ENCODE measurements around the gene EMSY.

The EMSY gene

DNA sequence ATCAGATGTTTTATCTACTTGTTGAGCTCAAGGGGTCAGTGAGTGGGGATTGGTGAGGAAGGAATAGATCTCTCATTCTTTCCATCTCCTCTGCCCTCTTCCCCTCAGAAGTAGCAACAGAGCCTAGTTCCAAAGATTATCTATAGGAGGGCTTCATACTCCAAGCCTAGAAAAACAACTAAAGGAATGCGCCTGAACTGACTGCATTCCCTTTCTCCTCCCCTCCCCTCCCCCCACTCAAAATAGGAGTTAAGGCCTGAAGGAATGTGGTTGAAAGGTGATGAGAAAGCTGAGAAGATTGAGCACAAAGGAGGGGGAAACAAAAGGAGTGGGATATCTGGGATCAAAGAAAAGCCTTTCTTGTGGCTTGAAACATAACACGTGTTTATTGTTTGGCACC, 10.5 kb downstream of the EMSY start:
- DNase-seq (ENCODE audit: low read depth, low spot score) = no peak

DNA sequence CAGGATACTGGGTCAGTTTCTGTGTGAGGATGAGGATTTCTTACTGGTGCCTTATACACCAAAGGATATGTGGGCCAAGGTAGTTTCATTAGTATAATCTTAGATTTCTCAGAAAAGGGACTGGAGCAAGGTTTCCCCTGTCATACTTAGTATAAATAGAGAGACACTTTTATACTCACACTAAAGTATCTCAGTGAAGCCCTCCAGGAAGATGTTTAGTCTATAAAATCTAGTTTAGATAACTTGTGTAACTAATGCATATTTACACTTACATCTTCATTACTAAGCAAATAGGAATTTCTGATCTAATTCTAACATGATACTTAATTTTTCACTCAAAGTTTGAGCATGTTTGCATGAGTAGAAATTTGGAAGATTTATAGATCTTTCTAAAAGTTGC, 11.1 kb downstream of the EMSY start:
- no peak for DNase-seq (ENCODE audit: low read depth, low spot score)

DNA sequence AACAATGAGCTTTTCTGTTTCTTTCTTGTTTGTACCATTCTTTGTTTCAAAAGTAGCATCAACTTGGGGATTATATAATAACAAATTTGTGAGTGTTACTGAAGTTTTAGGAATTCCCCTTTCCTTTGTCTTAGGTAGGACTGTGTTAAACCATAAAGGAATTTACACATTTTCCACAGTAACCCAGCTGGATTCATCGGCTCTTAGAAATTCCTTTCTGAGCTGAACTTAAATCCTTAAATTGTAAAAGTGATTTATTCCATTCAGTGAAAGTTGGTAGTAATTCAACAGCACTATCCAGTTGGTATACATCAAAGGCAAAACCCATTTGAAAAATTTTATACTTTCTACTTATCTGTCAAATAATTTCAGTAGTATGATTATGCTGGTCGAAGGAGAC, 11.8 kb downstream of the EMSY start:
- DNase-seq (ENCODE audit: low read depth, low spot score) = no peak

DNA sequence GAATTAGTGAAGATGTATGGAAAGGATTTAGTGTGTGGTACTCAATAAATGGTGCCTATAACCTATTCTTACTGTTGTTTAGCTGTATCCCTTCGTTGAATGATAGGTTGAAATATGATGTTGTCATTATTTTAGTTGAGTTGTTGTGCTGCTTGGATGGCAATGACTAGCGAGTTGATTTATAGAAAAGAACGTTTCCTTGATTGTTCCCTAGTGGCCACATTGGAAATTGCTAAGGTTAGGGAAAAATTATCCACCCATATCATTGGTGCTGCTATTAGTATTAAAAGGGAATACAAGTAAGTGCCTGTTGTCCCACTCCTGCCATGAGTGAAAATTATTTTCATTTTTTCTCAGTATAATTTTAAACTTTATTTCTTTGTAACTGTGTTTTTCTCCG, 14.5 kb downstream of the EMSY start:
- no peak for DNase-seq (ENCODE audit: low read depth, low spot score)

DNA sequence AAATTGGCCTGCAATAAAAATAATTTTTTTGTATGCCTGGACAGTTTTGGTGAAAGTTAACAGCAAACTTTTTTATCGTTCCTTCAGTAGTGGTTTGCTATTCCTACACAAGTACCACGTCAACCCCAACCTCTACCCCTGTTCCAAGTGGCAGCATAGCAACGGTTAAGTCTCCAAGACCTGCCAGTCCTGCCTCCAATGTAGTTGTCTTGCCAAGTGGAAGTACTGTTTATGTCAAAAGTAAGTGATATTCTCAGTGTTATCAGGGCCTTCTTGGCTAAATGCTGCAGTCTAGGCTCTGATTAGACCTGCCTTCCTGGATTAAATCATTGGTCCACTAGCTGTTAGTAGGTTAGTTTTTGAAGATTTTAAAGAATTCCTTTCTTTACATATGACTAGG, 15.0 kb downstream of the EMSY start:
- DNase-seq (ENCODE audit: low read depth, low spot score) = no peak

DNA sequence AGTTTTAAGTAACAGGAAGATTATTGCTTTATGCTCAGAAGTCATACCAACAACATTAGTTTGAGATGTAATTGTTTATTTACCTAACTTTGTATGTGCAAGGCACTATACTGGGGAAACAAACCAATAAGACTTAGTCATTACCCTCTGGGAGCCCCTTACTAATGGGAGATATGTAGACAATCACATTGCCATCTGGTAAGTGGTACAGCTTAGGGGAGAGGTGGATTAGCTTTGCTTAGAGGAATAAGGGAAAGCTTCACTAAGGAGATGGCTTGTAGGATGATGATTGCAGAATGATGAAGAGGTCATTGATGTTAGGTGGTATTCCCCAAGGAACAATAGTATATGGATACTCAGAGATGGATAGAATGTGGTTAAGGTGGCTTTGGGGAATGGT, 17.5 kb downstream of the EMSY start:
- no peak for DNase-seq (ENCODE audit: low read depth, low spot score)

DNA sequence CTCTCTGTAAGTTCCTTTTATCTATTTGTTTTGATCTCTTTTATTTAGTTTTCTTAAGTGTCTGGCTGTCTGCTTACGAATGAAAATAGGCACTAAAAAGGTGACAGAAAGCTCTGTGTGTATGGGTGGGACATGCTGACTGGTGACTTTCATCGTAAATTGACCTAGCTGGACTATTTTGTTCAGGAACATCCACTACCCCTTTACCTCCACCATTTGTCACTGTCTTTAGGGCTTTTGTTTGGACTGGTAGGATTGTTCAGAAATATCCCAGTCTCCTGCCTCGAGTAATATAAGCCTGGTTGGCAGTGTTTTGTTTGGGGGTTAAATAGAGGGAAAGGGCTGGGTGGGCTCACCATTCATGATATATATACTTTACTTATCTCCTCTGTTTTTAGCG, 20.9 kb downstream of the EMSY start:
- DNase-seq (ENCODE audit: low read depth, low spot score) = no peak

DNA sequence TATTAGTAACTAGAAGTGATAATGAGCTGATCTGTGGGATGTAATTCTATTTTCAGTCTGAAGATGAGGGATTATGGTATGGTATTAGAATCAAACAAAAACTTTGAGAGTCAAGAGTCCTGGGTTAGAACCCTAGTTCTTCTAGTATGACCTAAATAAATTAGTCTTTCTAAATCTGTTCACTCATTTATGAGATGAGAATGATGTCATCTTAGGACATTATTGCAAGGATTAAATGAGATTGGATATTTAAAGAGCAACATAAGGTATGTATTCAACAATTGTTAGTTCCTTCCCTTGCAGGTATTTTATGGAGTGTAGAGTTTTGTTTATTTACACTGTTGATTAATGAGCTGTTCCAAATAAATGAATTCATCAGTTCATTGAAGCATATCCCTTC, 21.8 kb downstream of the EMSY start:
- DNase-seq (ENCODE audit: low read depth, low spot score) = no peak

DNA sequence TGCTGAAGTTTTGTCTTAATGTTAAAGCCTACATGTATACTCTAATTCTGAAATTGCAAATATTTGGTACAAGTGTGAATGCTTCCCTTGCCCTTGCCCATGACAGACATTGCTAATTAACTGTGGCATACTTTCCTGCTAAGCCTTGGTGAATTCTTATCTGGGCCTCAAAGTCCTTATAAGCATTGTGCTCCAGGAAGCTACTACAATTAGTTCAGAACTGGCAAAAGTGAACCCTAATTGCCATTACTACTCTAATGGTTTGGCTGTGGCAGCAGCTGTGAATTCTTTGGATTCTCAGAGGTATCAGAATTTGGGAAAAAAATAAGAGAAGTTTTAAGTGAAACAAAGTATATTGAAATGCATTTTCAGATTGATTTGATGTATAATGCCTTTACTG, 24.3 kb downstream of the EMSY start:
- no peak for DNase-seq (ENCODE audit: low read depth, low spot score)

DNA sequence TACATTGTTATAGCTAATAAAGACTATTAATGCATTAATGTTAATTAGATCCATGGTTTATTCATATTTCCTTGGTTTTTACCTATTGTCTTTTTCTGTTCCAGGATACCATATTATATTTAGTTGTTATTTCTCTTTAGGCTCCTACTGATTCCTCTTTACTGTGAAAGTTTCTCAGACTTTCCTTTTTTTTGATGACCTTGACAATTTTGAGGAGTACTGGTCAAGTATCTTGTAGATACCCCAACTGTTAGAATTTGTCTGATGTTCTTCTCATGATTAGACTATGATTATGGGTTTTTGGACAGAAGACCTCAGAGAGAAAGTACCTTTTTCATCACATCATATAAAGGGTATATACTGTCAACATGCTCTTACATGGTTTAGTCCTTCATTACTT, 26.6 kb downstream of the EMSY start:
- no peak for DNase-seq (ENCODE audit: low read depth, low spot score)

DNA sequence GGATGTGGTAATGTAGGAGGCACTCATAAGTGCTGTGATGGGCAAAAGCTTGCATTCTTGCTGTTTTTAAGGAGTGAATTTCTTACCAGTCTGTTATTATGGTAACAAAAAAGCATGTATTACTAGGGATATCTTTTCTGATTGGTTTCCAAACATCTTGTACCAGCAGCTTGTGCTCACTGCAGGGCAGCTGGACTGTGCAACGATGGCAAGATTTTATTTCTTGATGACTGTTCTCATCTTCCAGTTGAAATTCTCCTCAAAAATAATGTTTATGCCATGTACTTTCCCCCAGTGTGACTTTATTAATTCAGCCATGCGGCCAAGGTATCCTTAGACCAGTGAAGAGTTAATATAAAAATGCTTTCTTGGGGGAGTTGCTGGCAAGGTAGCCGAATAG, 35.4 kb downstream of the EMSY start:
- no peak for DNase-seq (ENCODE audit: low read depth, low spot score)

DNA sequence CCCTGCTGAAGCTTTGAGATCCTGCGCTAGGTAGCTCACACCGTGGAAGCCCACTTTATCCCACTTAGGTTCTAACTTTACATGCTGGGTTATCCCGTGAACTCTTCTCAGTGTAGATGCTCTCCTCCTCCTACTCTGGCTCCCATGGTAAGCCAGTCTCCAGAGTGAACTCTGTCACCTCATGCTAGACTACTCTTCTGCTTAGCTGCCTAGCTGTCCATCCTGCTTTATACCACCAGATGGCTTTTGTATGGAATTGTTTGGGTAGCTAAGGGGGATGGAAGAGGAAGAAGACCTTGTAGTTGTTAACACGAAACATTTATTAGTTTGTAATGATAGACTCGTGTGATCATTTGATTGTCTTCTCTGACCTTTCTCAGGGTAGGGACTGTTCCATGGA, 46.8 kb downstream of the EMSY start:
- DNase-seq (ENCODE audit: low read depth, low spot score) = no peak

DNA sequence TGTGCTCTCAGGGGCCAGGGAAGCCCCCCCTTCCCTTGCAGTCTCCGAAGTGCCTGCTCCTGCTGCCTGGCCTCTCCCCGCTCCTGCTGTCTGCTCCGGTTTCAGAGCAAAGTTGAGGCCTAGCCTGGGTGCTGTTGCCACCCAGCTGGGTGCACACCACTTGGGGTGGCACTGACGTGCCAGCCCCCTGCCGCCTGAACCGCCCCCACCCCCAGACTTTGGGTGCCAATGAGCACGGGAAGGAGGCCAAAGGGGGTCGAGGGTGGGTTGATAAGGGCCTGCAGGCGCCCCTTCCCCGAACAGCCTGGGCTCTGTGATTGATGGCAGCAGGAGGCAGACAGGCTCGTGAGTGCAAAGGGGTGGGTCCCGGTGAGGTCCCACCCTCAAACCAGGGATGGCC, 48.2 kb downstream of the EMSY start:
- no peak for DNase-seq (ENCODE audit: low read depth, low spot score)

DNA sequence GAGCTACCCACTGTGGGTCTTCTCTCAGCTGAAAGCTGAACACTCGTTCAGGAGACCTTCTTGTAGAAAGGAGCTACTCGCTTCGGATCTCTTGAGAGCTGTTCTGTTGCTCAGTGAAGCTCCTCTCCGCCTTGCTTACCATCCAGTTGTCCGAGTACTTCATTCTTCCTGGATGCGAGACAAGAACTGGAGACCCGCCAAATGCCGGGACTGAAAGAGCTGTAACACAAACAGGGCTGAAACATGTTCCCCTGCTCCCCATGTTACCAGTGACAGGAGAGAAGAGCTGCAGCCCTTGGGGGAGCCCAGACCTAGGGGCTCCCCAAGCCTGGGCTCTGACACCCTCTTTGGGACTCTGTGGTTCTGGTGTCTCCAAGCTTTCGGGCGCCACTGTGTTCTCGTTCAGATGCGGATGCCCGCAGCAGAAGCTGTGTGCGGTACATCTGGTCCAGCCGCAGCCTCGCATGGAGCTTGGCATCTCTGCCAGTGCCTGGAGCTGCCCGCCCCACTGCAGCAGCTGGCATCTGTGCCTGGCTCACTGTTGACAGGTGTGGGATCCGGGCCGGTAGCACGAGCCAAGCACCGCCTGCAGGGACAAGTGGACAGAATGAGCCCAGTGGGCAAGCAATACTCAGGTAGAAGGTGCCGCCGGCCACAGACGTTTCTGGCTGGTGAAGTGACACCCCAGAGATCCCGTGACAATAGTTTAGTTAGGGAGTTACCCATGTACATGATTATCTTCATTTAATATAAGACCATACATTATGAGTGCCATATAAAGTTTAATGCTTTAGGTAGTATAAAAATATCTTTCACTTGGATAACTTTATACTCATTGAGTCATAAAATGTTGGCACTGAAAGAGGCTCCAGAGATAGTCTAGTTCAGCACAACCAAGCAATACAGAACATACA, 49.1 kb downstream of the EMSY start:
- DNase-seq (ENCODE audit: low read depth, low spot score) = no peak

DNA sequence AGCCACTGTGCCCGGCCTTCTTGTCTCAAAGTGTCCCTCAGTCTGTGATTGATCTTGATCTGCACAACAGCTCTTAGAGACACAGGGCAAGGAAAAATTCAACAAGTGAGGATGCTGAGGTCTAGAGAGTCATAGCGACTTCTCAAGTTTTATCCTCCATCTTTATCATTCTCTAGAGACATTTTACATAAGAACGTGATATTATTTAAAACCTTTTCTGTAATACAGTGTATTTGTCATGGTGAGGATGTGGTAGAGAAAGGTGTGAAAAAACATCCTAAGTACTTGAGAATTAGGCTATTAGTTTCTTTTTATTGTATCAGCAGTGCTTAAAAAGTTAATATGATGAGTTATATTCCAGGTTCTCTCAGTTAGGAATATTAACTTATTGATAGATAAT, 50.2 kb downstream of the EMSY start:
- DNase-seq (ENCODE audit: low read depth, low spot score) = no peak

DNA sequence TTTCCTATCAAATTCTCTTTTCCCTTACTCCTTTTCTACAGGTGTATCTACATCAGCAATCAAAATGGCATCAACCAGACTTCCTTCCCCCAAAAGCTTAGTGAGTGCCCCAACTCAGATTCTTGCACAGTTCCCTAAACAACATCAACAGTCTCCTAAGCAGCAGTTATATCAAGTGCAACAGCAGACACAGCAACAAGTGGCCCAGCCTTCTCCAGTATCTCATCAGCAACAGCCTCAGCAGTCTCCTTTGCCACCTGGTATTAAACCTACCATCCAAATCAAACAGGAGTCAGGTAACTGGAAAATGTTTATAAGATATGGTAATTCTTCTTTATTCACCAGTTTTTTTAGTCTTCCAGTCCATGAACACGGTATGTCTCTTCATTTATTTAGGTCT, 51.4 kb downstream of the EMSY start:
- no peak for DNase-seq (ENCODE audit: low read depth, low spot score)

DNA sequence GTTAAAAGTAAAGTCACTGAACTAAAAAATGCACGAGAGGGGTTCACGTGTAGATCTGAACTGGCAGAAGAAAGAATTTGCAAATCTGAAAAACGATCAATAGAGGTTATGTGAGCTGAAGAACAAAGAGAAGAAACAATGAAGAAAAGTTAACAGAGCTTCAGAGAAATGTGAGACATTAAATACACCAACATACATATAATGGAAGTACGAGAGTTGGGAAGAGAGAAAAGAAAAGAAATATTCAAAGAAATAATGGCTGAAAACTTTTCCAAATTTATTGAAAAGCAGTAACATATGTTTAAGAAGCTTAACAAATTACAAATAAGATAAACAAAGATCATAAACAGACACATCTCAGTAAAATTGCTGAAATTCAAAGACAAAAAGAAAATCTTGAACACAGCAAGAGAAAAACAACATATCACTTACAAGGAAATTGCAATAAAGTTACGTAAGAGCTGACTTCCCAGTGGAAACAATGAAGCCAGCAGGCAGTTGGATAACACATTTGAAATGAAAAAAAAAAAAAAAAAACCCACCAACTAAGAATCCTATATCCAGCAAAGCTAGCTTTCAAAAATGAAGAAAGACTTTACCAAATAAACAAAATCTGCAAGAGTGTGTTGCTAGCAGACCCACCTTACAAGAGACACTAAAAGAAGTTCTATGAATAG, 56.8 kb downstream of the EMSY start:
- DNase-seq (ENCODE audit: low read depth, low spot score) = no peak

DNA sequence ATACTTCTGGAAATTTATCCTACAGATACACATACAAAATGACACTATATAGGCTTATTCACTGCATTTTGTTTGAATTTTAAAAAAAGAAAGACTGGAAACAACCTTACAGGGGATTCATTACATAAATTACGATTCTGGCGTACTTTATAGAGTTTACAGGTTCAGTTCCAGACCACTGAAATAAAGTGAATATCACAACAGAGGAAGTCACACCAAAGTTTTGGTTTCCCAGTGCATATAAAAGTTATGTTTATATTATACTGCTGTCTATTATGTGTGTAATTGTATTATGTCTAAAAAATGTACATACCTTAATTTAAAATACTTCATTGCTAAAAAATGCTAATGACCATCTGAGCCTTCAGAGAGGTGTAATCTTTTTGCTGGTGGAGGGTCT, 62.0 kb downstream of the EMSY start:
- DNase-seq (ENCODE audit: low read depth, low spot score) = no peak

DNA sequence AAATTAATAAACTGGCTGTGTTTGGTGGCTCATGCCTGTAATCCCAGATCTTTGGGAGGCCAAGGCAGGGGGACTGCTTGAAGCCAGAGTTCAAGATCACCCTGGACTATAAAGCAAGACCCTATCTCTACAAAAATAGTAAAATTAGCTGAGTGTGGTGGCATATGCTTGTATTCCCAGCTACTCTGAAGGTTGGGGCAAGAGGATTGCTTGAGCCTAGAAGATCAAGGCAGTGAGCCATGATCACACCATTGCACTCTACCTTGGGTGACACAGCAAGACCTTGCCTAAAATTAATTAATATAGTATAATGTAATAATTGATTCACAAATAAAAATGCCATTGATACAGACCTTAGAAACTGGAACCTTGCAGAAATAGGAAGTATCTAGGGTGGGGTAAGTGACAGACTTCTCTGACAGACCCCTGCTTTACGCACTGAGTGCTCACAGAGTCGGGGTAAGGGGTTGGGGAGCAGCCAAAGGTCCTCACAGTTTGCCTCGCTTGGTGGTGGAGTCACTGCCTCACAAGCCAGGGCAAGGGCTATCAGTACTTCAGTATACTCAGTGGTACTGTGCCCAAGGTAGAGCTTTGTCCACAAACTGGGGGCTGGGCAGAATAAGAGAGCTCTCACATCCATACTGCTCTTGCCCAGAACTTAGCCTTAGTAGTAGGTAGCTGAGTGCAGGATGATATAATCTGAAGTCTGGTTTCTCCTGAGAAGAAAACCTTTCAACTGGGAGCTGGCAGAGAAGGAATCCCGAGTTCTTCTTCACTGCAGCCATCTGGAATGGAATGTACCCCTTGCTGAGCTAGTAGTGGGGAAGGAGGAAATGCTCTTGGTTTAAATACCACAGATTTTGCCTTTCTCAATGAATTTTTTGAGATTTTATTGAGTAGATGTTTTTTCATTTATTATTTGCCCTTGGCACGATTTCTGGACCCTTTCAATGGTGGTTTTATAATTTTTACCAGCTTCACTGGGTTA, 65.5 kb downstream of the EMSY start:
- DNase-seq (ENCODE audit: low read depth, low spot score) = no peak

DNA sequence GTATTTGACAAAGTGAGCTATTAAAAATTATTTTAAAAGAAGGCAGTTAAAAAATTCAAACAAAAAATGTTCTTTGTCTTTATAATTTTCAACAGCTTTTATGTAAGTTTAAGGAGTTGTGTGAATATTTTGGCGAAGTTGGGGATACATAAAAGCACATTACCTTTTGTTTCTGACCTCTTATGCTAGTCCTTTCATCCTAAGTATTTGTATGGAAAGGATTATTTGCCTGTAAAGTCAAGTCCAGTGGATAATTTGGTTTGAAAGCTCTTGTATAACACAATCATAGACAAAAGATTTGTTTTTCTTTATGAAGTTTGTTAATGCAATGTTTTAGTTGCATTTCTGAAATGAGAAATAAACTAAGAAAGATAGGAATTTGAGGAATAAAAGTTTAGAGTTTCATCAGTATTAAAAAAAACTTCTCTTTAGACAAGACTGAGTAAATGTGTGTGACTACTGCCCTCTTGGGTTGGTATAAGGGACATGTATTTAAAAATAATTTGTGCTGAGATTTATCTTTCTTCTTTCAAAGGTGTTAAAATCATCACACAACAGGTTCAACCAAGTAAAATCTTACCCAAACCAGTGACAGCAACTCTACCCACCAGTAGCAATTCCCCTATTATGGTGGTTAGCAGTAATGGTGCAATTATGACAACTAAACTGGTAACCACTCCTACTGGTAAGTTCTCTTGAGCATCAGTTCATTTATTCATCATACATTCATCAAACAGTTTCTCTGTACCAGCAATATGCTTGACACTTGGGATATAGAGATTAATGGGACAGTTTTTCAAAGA, 68.2 kb downstream of the EMSY start:
- no peak for DNase-seq (ENCODE audit: low read depth, low spot score)

DNA sequence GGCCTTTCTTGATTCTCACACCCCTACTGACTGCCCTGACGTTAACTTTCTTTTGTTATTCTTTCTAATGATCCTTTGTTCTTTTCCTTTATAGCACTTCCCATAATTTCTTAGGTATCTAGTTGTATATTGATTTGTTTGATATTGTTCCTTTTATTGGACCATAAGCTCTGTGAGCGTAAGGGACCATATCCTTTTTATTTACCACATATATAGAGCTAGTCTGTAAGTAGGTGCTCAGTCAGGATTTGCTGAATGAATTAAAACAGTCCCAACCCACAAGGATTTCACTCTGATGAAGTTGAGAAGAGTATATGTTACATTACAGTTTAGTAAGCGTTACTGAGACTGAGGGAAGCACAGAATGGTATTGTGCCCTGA, 68.8 kb downstream of the EMSY start:
- no peak for DNase-seq (ENCODE audit: low read depth, low spot score)
